HPDE6-E6E7 (cell line): ENCODE results near the gene CEP19.
A peak's percentile ranks its signal among the peaks of the same experiment; 100 is the strongest.
"Not testable (repeated sequence)": the region's sequence is repeated elsewhere in the genome, so short reads cannot be mapped to it uniquely, and the experiment has no call there.

Experiments
- DNase-seq: peaks from one replicate; pipeline ENCODE4 v3.0.0; 2011; ENCODE audit warnings: missing footprints; ENCODE audit errors: extremely low spot score

CEP19 gene, protein sequence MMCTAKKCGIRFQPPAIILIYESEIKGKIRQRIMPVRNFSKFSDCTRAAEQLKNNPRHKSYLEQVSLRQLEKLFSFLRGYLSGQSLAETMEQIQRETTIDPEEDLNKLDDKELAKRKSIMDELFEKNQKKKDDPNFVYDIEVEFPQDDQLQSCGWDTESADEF

DNA sequence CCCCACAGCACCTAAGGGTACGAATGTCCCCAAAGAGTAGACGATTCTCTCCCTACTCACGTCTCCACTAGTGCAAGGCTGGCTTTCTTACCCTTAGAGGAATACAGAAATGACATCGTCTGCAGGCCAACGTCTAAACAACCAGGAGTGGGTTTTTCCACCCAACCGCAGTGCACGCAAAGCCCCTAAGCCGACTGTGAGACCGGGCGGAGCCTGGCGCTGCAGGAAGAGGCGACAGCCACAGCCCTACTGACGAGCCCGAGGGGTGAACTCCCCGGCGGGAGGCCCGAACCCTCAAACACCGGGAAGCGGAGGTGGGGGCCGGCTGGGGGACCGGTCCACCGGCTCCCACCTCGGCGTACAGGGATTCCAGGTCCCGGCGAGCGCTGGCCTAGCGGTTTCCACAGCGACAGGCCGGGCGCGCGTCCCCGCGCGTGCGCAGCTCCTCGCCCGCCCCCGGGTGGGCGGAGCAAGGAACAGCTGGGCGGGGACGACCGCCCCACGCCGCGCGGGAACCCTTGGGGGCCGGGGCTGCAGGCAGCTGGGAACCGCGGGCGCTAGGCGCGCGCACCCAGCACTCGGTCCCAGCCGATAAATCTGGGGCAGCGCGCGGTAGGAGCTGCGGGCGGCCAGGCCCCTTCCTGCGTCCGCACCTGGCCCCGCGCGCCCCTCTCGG lies at the start of gene CEP19, which contains the start of gene PIGX:
Gene CEP19, minus strand, starts transcription at position 413 of the 676 bp plus-strand sequence. CDS start 3,593 bp downstream, outside the sequence.
Gene PIGX, plus strand, starts transcription at position 540 of the 676 bp plus-strand sequence.
- peak; percentile 89 for DNase-seq

DNA sequence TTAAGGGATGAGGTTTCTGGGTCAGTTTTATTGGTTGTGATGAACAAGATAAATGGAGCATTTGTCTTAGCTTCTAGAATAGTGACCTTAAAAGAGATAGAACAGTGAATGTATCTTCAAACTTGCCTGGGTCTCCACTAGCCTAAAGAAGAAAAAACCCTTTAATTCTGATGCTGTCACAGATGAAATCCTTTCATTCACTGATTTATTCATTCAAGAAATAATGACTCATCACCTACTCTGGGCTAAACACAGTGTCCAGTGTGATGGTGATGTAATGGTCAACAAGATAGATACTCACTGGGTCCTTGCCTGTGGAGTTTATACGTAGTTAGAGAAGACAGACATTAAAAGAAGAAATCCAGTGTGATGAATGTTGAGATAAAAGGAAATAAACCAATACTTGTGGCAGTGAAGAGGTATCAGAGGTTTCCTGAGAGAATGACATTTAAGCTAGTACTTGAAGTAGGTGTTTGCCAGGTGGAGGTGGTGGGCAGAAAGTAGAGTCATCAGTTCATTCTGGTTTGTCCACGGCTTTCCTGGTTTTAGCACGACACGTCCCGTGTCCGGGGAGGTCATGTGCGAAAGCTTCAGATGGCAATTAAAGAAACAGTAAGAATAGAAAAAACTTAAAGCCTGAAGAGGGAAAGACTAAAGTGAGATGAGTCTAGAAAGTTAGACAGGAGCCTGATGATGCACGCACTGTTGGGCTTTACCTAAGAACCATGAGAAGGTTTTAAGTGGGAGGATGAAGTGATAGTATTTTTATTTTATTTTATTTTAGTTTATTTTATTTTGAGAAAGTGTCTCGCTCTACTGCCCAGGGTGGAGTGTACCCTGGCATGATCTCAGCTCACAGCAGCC lies 46.1 kb upstream of the CEP19 start:
- no peak for DNase-seq

DNA sequence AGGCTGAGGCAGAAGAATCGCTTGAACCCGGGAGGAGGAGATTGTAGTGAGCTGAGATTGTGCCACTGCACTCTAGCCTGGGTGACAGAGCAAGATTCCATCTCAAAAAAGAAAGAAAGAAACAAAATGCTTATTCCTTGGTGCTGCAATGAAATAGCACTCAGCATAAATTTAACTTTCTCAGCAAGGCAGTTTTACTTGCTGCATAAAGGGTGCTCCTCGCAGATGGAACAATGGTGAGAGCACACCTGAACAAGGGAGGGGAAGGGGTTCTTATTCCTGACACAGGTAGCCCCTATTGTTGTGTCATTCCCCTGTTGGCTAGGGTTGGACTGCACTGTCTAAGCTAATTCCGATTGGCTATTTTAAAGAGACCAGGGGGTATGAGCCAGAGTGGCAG lies 44.7 kb upstream of the CEP19 start:
- no peak for DNase-seq

DNA sequence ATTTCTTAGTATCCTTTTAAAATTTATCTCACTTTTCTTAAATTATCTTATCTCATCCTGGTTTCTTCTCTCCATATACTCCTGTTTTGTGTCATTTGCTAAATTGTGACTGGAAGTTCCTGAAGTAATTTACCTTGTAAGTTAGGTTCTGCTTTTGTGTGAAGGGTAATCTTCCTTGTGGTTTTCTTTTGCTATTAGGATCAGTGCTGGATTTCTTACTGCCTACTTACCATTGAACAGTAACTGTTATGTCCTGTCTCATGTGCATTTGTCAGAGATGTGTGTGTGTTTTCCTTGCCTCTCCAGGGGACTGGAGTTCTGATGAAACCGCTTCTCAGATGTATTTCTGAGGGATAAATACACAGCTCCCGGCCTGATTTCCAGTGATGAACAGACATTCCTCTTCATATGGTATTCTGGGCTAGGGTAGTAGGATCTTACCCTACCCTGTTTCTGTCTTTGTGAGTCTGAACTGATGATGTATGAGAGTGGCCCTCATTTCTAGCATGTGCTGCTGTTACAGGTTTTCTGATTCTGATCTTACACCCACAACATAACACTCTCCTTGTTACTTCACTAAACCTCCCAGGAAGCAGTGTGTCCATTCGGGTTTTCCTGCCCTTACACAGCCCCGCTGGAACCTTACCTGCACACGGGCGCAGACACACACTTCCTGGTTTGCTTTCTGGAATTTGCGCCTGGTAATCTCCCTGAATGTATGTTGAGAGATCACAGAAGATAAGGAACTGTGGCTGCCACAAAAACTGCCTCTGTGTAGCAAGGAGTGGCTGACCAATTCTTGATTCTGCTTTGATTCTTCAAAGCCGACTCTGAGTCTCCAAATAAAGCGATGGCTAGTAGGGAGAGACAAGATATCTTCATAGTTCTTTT lies 42.3 kb upstream of the CEP19 start:
- DNase-seq, result no peak

DNA sequence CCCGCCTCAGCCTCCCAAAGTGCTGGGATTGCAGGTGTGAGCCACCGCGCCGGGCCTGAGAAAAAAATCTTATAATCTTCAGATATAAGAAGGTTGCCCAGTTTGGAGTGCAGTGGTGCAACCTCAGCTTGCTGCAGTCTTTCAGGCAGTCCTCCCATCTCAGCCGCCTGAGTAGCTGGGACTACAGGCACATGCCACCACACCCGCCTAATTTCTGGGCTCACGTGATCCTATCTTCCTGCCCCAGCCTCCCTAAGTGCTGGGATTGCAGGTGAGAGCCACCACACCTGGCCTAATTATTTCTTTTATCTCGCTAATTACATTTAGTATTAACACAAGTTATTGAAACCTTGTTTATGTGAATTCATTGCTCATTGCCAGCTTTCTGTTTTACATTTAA lies 41.2 kb upstream of the CEP19 start:
- no peak for DNase-seq

DNA sequence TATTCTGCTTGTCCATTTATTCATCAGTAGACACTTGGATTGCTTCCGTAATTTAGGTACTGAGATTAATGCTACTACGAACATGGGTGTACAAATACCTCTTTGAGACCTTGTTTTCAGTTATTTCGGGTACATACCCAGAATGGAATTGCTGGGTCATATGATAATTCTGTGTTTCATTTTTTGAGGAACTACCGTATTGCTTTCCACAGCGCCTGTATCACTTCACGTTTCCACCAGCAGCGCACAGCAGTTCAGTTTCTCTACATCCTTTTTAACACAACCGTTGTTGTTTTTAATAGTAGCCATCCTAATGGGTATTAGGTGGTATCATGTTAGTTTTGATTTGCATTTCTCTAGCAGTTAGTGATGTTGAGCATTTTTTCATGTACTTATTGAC lies 37.1 kb upstream of the CEP19 start:
- no peak for DNase-seq

DNA sequence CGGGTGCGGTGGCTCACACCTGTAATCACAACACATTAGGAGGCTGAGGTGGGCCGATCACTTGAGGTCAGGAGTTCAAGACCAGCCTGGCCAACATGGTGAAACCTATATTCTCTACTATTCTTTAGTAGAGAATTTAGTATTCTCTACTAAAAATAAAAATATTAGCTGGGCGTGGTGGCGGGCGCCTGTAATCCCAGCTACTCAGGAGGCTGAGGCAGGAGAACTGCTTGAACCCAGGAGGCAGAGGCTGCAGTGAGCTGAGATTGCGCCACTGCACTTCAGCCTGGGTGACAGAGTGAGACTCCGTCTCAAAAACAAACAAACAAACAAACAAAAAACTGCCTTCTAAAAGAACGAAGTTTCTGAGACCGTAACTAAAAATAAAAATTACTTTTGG lies 31.5 kb upstream of the CEP19 start:
- not testable (repeated sequence) for DNase-seq

DNA sequence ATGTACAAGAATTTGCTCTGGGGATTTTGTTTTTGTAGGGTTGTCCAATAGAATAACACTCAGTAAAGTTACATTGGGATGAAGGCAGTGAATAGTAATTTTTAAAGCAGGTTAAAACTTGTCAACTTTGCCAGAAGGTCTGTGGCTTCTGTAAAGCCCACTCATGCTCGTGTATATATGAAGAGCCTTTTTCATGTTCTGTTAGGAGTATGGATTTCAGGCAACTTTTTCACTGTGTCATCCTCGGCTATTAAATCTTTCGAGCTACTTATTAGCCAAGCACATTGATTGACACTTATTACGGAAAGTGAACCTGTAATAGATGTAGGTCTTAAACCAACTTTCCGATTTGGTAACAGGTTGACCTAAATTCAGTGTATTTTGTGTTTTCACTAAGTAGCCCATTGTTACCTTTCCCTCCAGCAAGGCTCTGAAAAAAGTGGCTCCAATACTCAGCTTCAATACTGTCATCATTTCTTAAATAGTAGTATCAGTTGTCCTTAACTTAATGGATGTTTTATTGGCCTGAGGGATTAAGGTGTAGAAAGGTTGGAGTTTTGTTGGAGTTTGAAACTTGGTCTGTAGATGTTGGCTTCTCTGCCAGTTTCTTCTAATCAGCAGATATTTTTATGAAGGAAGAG lies 29.3 kb upstream of the CEP19 start:
- DNase-seq, result no peak

DNA sequence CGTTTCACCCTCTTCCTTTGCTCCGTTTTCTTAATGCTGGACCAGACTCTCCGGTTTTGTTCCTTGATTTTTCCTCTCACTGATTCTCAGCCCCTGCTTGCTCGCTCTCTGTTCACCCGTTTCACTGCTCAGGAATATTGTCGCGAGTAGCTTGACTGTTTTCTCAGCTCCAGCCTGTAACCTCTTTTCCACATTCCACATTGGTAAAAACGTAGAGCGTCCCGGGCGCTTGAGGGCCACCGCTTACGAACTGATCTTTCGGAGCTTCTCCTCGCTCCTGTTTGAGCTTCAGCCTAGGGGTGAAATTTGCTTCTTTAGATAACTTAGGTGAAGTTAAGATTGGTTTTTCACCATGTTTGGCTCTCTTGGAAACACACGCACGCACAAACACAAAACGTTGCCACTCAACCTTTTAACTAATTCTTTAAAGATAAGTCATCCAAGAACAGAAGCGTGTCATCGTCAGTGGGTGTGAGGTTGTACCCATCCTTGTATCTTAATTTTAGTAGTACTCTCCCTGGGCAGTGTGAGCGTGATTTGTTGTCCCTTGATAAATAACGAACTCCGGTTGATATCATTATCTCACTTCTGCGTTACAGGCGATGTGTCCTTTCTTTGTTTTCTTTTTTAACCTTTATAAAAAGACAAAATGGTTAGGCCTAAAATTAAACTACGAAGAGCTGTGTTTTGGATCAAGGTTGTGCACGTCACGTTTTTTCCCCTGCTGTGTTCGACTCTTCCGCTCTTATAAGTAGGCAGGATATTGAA lies 28.6 kb upstream of the CEP19 start:
- no peak for DNase-seq

DNA sequence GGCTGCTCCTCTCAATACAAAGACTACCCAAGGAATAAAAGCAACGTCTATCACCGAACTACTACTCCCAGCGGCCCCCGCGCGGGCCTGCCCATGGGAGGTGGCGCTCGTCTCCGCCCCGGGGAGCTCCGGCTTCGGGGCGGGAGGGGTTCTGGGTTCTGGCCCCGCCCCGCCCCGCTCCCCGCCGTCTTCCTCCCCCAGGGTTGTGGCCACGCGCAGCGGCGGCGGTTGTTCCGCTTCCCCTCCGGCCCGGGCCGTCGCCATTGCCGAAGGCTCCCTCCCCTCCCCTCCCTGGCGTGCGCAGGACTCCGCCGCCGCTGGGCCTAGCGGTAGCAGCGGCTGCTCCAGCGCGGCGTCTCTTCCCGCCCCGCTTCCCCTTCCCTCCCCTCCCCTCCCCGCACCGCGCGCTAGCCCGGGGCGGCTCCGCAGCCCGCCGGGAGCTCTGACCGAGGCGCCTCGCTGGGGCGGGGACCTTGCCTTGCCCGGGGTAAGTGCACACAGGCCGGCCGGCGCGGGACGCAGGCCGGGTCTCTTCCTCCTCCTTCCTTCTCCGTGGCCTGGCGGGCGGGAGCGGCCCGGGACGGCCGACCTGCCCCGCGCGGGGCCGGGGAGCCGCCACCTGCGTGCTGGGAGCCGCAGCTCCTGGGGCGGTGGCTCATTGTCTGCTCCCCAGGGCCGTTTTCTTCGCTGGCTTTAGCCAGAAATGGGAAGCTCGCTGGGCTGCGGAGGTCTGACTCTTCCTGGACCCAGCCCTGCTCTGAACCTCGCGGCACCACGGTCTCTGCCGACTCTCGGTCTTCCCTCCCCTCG lies 27.8 kb upstream of the CEP19 start, which contains the start of gene PAK2:
Gene PAK2, plus strand, starts transcription at position 187 of the 810 bp plus-strand sequence. CDS start 42,790 bp downstream, outside the sequence.
- peak; percentile 86 for DNase-seq

DNA sequence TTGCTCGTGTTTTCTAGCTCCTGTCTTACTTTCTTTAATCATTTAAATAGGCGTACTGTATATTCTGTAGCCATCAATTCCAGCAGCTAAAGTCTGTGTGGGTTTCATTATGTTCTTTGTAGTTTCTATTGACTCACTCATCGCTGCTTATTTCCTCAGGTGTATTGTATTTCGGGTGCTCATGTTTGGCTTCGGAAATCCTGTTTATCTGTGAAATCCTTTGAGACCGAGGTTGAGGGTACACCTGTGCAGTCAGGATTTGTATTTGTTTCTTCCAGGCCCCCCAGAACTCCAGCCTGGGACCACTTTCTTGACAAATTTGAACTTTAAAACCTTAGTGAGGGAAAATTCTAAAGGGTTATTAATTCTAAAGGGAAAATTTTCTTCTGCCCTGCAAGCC lies 25.6 kb upstream of the CEP19 start:
- no peak for DNase-seq

DNA sequence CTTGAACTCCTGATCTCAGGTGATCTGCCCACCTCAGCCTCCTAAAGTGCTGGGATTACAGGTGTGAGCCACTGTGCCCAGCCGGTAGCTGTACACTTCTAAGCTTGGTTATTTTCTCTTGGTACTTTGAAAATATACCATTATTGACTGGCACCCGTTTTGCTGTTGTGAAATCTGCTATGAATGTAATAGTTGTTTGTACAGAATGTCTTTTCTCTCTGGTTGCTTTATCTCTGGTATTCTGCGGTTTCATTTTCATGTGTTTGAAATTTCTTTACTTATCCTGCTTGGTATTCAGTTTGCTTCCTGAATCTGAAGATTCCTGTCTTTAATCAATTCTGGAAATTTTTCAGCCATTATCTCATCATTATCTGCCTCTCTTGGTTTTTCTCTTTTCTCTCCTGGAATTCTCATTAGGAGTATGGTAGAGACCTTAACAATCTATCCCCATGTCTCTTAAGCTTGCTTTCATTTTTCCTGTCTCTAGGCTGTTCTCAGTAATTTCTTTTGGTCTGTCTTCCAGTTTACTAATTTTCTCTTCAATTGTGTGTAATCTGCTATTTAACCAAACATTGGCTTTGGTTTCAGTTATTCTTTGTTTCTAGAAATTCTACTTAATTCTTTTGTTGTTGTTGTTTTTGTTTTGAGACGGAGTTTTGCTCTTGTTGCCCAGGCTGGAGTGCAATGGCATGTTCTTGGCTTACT lies 24.8 kb upstream of the CEP19 start:
- DNase-seq, result no peak

DNA sequence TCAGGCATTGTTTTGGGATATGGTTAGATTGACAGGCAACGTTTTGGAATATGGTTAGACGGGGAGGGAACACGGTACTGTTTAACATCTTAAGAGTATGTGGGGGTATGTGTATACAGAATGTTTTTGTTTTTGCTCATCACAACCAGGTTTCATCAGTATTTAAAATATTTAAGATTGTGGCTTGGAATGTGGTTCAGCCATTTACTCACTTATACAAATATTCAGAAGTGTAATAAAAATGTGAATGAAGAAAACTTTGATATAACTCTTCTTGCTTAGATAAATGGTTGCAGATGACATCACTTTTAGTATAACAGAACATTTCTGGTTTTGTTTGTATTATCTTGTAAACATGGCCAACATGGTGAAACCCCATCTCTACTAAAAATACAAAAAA lies 23.7 kb upstream of the CEP19 start:
- no peak for DNase-seq

DNA sequence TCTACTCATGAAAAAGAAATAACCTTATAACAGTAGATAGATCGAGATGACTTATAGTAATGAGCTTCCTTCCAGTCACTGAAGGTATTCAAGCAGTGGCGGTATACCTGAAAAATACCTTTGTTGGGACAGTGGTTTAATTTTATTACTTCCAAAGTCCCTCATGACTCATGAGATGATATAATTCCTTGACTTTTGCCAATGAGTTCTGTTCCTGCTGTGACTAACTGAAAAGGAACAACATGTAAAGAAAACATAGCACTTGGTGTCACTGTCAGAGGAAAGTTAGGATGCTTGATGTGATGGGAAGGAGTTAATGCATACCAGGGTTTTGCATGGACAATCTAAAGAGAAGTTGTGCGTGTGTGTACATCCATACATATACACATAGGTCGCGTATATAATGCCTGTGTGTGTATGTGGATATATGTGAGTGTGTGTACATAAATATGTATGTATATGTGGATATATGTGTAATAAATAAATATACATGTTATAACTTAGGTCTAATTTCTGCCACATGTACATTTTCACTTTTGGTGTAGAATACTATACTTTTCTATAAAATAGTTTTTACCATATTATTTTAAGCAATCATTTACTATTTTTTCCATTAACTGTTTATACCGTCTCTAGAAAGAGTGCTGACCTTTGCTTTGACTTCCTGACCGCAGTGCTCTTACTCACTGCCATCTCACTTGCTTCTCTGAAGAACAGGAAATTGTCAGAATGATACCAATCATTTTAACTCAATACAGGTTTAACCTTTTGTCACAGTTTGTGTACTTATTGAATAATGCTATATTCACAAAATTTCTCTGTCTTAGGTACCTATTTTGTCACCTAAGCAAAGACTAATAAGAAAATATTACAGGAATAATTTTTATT lies 15.0 kb upstream of the CEP19 start:
- peak; percentile 49 for DNase-seq

DNA sequence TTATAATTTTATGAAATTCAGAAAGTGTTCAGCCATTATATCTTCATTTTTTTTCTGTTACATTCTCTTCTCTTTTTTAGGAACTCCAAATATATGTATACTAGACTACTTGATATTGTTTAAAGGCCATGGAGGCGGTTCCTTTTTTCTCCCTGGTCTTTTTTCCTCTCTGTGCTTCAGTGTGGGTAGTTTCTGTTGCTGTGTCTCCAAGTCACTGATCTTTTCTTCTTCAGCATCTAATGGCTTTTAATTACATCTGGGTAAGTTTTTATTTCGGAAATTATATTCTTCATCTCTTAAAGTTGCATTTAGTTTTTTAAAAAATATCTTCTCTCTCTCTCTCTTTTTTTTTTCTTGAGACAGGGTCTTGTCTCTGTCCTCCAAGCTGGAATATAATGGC lies 9.0 kb upstream of the CEP19 start:
- DNase-seq, result no peak

DNA sequence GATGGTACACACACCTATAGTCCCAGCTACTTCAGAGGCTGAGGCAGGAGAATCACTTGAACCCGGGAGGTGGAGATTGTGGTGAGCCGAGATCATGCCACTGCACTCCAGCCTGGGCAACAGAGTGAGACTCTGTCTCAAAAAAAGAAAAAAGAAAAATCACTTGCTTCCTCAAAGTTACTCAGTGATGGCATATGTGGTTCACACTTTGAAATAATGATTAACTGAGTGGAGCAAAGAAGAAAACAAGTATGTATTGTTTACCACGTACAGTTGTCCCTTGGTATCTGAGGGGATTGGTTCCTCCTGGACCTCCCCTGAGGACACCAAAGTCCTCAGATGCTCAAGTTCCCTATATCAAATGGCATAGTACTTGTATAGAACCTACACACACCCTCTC lies 5.1 kb upstream of the CEP19 start:
- DNase-seq, result not testable (repeated sequence)

DNA sequence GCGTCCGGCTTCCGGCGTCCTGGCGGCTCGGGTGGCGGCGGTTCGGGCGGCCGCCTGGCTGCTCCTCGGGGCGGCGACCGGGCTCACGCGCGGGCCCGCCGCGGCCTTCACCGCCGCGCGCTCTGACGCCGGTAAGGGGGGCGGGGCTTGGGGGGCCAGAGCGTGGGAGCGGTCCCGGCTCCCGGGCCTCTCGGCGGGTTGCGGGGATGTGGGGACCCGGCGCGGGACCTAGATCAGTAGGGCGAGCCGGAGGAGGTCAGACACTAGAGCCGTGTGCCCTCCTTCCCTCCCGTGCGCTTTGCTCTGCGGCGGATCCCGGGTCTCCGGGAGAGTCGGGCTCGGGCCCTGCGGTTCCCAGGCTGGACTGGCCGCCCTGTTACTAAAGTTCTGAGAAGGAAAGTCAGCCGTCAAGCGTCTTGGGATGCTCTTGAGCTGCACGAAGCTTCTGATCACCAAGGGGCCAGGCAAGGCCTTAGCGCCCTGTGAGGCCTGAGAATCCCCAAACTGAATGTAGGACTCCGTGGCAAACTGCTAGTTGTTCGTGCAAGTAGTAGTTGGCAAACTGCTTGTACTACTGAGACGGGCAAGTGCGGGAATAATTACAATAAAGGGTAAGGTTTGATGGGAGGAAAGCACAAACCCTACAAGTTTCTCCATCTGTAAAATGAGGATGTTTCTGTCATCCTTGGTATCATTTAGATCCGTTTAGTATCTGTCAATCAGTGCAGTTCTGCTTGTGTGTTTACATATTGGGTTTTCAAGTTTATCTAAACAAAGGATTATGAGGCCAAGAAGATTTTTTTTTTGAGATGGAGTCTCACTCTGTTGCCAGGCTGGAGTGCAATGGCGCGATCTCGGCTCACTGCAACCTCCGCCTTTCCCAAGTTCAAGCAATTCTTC lies 714 bp upstream of the CEP19 start:
- DNase-seq, result peak; percentile 27
